Esophagus muscularis mucosa (tissue), 3 donors: ENCODE measurements around the gene ZNF540.

ENCODE experiments used
- POLR2A ChIP-seq: fragments of 450-650 bp; IDR thresholded peaks from one replicate; pipeline ENCODE4 v1.6.1; 2017; ENCODE audit warnings: antibody characterized with exemption, moderate library complexity, mild to moderate bottlenecking, low read depth
- TF ChIP-seq, protein P1 (sequence below), 3 experiments: fragments of 200-600 bp in 2 of 3; fragments of 450-650 bp in 1 of 3; sonication (generic) in 2 of 3; IDR thresholded peaks; one replicate each; pipeline ENCODE4 v1.5.1; 2017 to 2019; ENCODE audit warnings: antibody characterized with exemption in 3 of 3, mild to moderate bottlenecking in 2 of 3, moderate library complexity in 1 of 3

DNA sequence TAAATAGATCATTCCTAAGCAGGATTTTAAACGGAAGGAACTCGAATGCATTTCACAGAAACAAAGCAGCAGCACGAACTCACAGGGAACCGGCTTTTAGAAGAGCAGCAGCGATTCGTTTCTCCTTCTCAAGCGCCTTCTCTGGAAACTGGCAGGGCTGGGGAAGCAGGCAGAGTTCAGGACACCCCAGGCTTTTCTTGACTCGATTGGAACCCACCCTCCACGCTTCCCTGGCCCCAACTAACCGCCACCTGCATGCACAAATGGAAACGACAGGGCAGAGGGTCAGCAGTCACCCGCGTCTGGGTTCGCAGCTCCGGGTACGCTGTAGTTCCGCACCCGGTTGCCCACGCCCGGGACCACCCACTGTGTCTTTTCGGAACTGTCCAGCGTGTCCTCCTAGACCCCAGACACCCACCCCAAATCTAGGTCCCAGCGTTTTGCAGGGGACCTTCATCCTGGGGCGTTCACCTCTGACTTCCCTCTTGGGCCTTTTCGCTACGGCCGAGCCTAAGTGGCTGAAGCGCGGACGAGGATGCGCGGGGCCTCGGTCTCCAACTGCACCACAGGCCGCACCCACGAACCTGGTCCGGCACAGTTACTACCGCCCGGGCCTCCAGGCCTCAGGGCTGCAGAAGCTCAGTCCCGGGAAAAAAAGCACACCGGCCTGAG, 60.1 kb downstream of the ZNF540 start:
- no peak for TF ChIP-seq POLR2A
- TF ChIP-seq, protein P1, sequence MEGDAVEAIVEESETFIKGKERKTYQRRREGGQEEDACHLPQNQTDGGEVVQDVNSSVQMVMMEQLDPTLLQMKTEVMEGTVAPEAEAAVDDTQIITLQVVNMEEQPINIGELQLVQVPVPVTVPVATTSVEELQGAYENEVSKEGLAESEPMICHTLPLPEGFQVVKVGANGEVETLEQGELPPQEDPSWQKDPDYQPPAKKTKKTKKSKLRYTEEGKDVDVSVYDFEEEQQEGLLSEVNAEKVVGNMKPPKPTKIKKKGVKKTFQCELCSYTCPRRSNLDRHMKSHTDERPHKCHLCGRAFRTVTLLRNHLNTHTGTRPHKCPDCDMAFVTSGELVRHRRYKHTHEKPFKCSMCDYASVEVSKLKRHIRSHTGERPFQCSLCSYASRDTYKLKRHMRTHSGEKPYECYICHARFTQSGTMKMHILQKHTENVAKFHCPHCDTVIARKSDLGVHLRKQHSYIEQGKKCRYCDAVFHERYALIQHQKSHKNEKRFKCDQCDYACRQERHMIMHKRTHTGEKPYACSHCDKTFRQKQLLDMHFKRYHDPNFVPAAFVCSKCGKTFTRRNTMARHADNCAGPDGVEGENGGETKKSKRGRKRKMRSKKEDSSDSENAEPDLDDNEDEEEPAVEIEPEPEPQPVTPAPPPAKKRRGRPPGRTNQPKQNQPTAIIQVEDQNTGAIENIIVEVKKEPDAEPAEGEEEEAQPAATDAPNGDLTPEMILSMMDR (IDR thresholded peaks at IDR 0.05): no peak
